Astrocyte (in vitro differentiated cells and primary cell): ENCODE measurements around the gene SEMA4D. TPM values are rescaled to one million over a fixed set of nuclear protein-coding genes. Genes with fewer than 3 reads are reported as not detected.

Experiments
- DNase-seq: peaks from one replicate; pipeline ENCODE4 v3.0.0-alpha.2; 2010; ENCODE audit warnings: low read depth
- FAIRE-seq: peaks from 2 replicates; lab custom pipeline; 2011; peaks lifted over from hg19 to GRCh38; lab: Jason Lieb, UNC
- H2AFZ ChIP-seq: 2 replicates; pipeline ENCODE4 v1.6.0; 2012; ENCODE audit warnings: low read depth, low read length, inconsistent platforms
- H3K27ac ChIP-seq: 2 replicates; pipeline ENCODE4 v1.5.1; 2011; ENCODE audit warnings: low read depth, low read length, inconsistent platforms
- H3K27me3 ChIP-seq: 2 replicates; pipeline ENCODE4 v1.6.0; 2011; ENCODE audit warnings: low read length, inconsistent platforms; ENCODE audit not compliant: insufficient read depth
- H3K36me3 ChIP-seq: 2 replicates; pipeline ENCODE4 v1.5.1; 2011; ENCODE audit warnings: low read length, inconsistent platforms; ENCODE audit not compliant: insufficient read depth
- H3K4me1 ChIP-seq: 2 replicates; pipeline ENCODE4 v1.5.1; 2011; ENCODE audit warnings: low read length, inconsistent platforms; ENCODE audit not compliant: insufficient read depth
- H3K4me2 ChIP-seq: 2 replicates; pipeline ENCODE4 v1.6.0; 2012; ENCODE audit warnings: low read length, inconsistent platforms
- H3K4me3 ChIP-seq: 2 replicates; pipeline ENCODE4 v1.5.1; 2011; ENCODE audit warnings: low read depth, mild to moderate bottlenecking, low read length, inconsistent platforms; ENCODE audit not compliant: insufficient read depth
- H3K79me2 ChIP-seq: 2 replicates; pipeline ENCODE4 v1.6.0; 2012; ENCODE audit warnings: mild to moderate bottlenecking, low read length, inconsistent platforms; ENCODE audit not compliant: insufficient read depth
- H3K9ac ChIP-seq: 2 replicates; pipeline ENCODE4 v1.6.0; 2012; ENCODE audit warnings: mild to moderate bottlenecking, low read length, inconsistent platforms
- H3K9me3 ChIP-seq: 2 replicates; pipeline ENCODE4 v1.5.1; 2012; ENCODE audit warnings: low read depth, mild to moderate bottlenecking, low read length, inconsistent platforms; ENCODE audit not compliant: insufficient read depth
- H4K20me1 ChIP-seq: 2 replicates; pipeline ENCODE4 v1.6.0; 2012; ENCODE audit warnings: low read length, inconsistent platforms; ENCODE audit not compliant: insufficient read depth
- H3K27ac Mint-ChIP-seq: one replicate; pipeline ENCODE4 v1.8.0; 2021; ENCODE audit warnings: mild to moderate bottlenecking, mixed read lengths; ENCODE audit not compliant: unreplicated experiment
- H3K27me3 Mint-ChIP-seq: one replicate; pipeline ENCODE4 v1.8.0; 2021; ENCODE audit warnings: low read depth, mixed read lengths; ENCODE audit not compliant: unreplicated experiment
- H3K36me3 Mint-ChIP-seq: one replicate; pipeline ENCODE4 v1.8.0; 2021; ENCODE audit warnings: low read depth, mixed read lengths; ENCODE audit not compliant: unreplicated experiment
- H3K4me1 Mint-ChIP-seq: one replicate; pipeline ENCODE4 v1.8.0; 2021; ENCODE audit warnings: low read depth, mixed read lengths; ENCODE audit not compliant: unreplicated experiment
- H3K4me3 Mint-ChIP-seq: one replicate; pipeline ENCODE4 v1.8.0; 2021; ENCODE audit warnings: mild to moderate bottlenecking, moderate library complexity, mixed read lengths; ENCODE audit not compliant: unreplicated experiment
- H3K9me3 Mint-ChIP-seq: one replicate; pipeline ENCODE4 v1.8.0; 2021; ENCODE audit warnings: mild to moderate bottlenecking, mixed read lengths; ENCODE audit not compliant: unreplicated experiment
- CTCF ChIP-seq: IDR thresholded peaks from 2 replicates; pipeline ENCODE4 v1.5.1; 2011; ENCODE audit warnings: low read depth, mild to moderate bottlenecking, inconsistent platforms, low read length, moderate library complexity; ENCODE audit not compliant: insufficient read depth
- EZH2 ChIP-seq: IDR thresholded peaks from 2 replicates; pipeline ENCODE4 v1.6.1; 2012; ENCODE audit warnings: mild to moderate bottlenecking, low read length, inconsistent platforms; ENCODE audit not compliant: insufficient read depth
- total RNA-seq: library from RNA; stranded (reverse); gene quantifications from 2 replicates; pipeline ENCODE4 v1.2.1, GENCODE V29; 2021

The SEMA4D gene
- total RNA-seq, 1 donor from 2014 or later: 6.2 TPM

- TF ChIP-seq EZH2: no peak
- no peak for TF ChIP-seq CTCF
- Histone ChIP-seq H3K79me2 (no peaks in the 10 kb centered on the region), H3K4me2 (no peak overlapping the region), H3K4me1 (no peaks in the 10 kb centered on the region), H3K27me3 (peaks cover 5% of the 10 kb centered on the region), H3K4me3 (no peak overlapping the region), H4K20me1 (no peaks in the 10 kb centered on the region), H3K9ac (no peak overlapping the region), H3K27ac (no peak overlapping the region), H3K9me3 (peaks cover 3% of the 10 kb centered on the region), H2AFZ (no peak overlapping the region), H3K36me3 (no peaks in the 10 kb centered on the region)
- no peak overlapping the region for H3K4me3 Mint-ChIP-seq
- H3K4me1 Mint-ChIP-seq: peaks cover 13% of the 10 kb centered on the region
- DNase-seq: no peak
- no peak overlapping the region for H3K27ac Mint-ChIP-seq
- H3K9me3 Mint-ChIP-seq: peaks cover 13% of the 10 kb centered on the region
- H3K36me3 Mint-ChIP-seq: no peaks in the 10 kb centered on the region
- H3K27me3 Mint-ChIP-seq: peaks cover 10% of the 10 kb centered on the region
- FAIRE-seq: no peak
These were observed 28.8 kb upstream of the SEMA4D start for GRCh38 chr9:89526667-89527066.

- no peaks in the 10 kb centered on the region for H3K36me3 Mint-ChIP-seq
- H3K27ac Mint-ChIP-seq: no peak overlapping the region
- H3K27me3 ChIP-seq: peaks cover 5% of the 10 kb centered on the region
- peaks cover 13% of the 10 kb centered on the region for H3K4me1 Mint-ChIP-seq
- H2AFZ ChIP-seq: no peak overlapping the region
- peaks cover 13% of the 10 kb centered on the region for H3K9me3 Mint-ChIP-seq
- DNase-seq (no peak), FAIRE-seq (no peak)
- H3K9ac ChIP-seq: no peak overlapping the region
- H3K79me2 ChIP-seq: no peaks in the 10 kb centered on the region
- no peak overlapping the region for H3K4me3 ChIP-seq
- no peaks in the 10 kb centered on the region for H4K20me1 ChIP-seq
- no peak overlapping the region for H3K4me3 Mint-ChIP-seq
- H3K27ac ChIP-seq: no peak overlapping the region
- no peaks in the 10 kb centered on the region for H3K36me3 ChIP-seq
- H3K4me2 ChIP-seq: no peak overlapping the region
- peaks cover 10% of the 10 kb centered on the region for H3K27me3 Mint-ChIP-seq
- TF ChIP-seq CTCF (no peak), EZH2 (no peak)
- no peaks in the 10 kb centered on the region for H3K4me1 ChIP-seq
- H3K9me3 ChIP-seq: peaks cover 2% of the 10 kb centered on the region
These were observed 27.8 kb upstream of the SEMA4D start for GRCh38 chr9:89525446-89526374.

- peaks cover 10% of the 10 kb centered on the region for H3K27me3 Mint-ChIP-seq
- no peak overlapping the region for H3K4me3 Mint-ChIP-seq
- no peak overlapping the region for H3K4me3 ChIP-seq
- no peaks in the 10 kb centered on the region for H3K36me3 Mint-ChIP-seq
- H2AFZ ChIP-seq: no peak overlapping the region
- no peak overlapping the region for H3K4me2 ChIP-seq
- no peaks in the 10 kb centered on the region for H4K20me1 ChIP-seq
- H3K27ac ChIP-seq: no peak overlapping the region
- no peaks in the 10 kb centered on the region for H3K36me3 ChIP-seq
- no peak overlapping the region for H3K27ac Mint-ChIP-seq
- no peaks in the 10 kb centered on the region for H3K79me2 ChIP-seq
- FAIRE-seq: no peak
- no peaks in the 10 kb centered on the region for H3K9me3 ChIP-seq
- TF ChIP-seq CTCF (no peak), EZH2 (no peak)
- H3K27me3 ChIP-seq: peaks cover 3% of the 10 kb centered on the region
- H3K4me1 Mint-ChIP-seq: peaks cover 13% of the 10 kb centered on the region
- H3K4me1 ChIP-seq: no peaks in the 10 kb centered on the region
- no peak for DNase-seq
- H3K9ac ChIP-seq: no peak overlapping the region
- peaks cover 13% of the 10 kb centered on the region for H3K9me3 Mint-ChIP-seq
These were observed 27.1 kb upstream of the SEMA4D start for GRCh38 chr9:89524963-89525362.
